OCI-LY7 (cell line): ENCODE results near the gene SPRR2D. TPM values are rescaled to one million over a fixed set of nuclear protein-coding genes. Genes with fewer than 3 reads are reported as not detected.
"Not testable (repeated sequence)": the region's sequence is repeated elsewhere in the genome, so short reads cannot be mapped to it uniquely, and the experiment has no call there.

Experiments used
- BruUV-seq: library from RNA; stranded (reverse); fragments of 400-500 nt; replicated peaks from 2 replicates; lab custom pipeline; 2021; lab: Mats Ljungman, UMichigan
- CTCF ChIA-PET: fragments of 300-600 bp; sonication (Branson Sonifier 250); formaldehyde crosslinking; loops from one replicate; lab custom pipeline; 2022; ENCODE audit warnings: antibody characterized with exemption; ENCODE audit not compliant: unreplicated experiment; lab: Charles Lee
- POLR2A ChIA-PET: fragments of 300-600 bp; sonication (Branson Sonifier 250); formaldehyde crosslinking; loops from one replicate; lab custom pipeline; 2022; ENCODE audit warnings: antibody characterized with exemption; lab: Charles Lee
- DNase-seq: peaks from one replicate; pipeline ENCODE4 v3.0.0-alpha.2; 2015; ENCODE audit warnings: low spot score
- H2AFZ ChIP-seq: fragments of 200-600 bp; sonication (generic), shearing (Covaris generic); 2 replicates; pipeline ENCODE4 v1.6.1; 2014; ENCODE audit warnings: mild to moderate bottlenecking, antibody characterized with exemption, low read length, moderate library complexity
- H3K27ac ChIP-seq: fragments of 200-600 bp; sonication (generic); 2 replicates; pipeline ENCODE4 v1.5.1; 2014; ENCODE audit warnings: mixed run types, low read depth, mild to moderate bottlenecking, moderate library complexity, low read length, inconsistent platforms; ENCODE audit not compliant: poor library complexity, severe bottlenecking
- H3K36me3 ChIP-seq: fragments of 200-600 bp; sonication (generic); 2 replicates; pipeline ENCODE4 v1.6.1; 2014; ENCODE audit warnings: mild to moderate bottlenecking, antibody characterized with exemption, low read length, moderate library complexity, mixed read lengths; ENCODE audit not compliant: insufficient read depth
- H3K4me1 ChIP-seq: fragments of 200-600 bp; sonication (generic); 2 replicates; pipeline ENCODE4 v1.5.1; 2014; ENCODE audit warnings: mild to moderate bottlenecking, low read length; ENCODE audit not compliant: insufficient read depth, poor library complexity, severe bottlenecking
- H3K4me2 ChIP-seq: fragments of 200-600 bp; sonication (generic); 2 replicates; pipeline ENCODE4 v1.6.1; 2014; ENCODE audit warnings: mild to moderate bottlenecking, low read length
- H3K4me3 ChIP-seq: fragments of 200-600 bp; sonication (generic); 2 replicates; pipeline ENCODE4 v1.5.1; 2014; ENCODE audit warnings: mild to moderate bottlenecking, low read depth, low read length; ENCODE audit not compliant: poor library complexity, severe bottlenecking
- H3K79me2 ChIP-seq: fragments of 200-600 bp; sonication (generic); 2 replicates; pipeline ENCODE4 v1.6.1; 2016; ENCODE audit warnings: low read depth, mild to moderate bottlenecking, low read length, moderate library complexity, mixed read lengths; ENCODE audit not compliant: insufficient read depth
- H3K9me2 ChIP-seq: fragments of 200-600 bp; sonication (generic); 2 replicates; pipeline ENCODE4 v1.6.1; 2016; ENCODE audit warnings: mild to moderate bottlenecking, low read length, mixed read lengths; ENCODE audit not compliant: insufficient read depth
- H3K9me3 ChIP-seq: fragments of 200-600 bp; sonication (generic); 2 replicates; pipeline ENCODE4 v1.6.1; 2014; ENCODE audit warnings: mild to moderate bottlenecking, mixed run types, low read length, mixed read lengths
- H4K20me1 ChIP-seq: fragments of 200-600 bp; sonication (generic); 2 replicates; pipeline ENCODE4 v1.6.1; 2014; ENCODE audit warnings: mild to moderate bottlenecking, antibody characterized with exemption, low read length, moderate library complexity, mixed read lengths; ENCODE audit not compliant: insufficient read depth
- CTCF ChIP-seq: fragments of 200-600 bp; sonication (generic); conservative IDR thresholded peaks from 2 replicates; pipeline ENCODE4 v1.5.1; 2014; ENCODE audit warnings: mild to moderate bottlenecking, antibody characterized with exemption, low read length, moderate library complexity, mixed read lengths
- EZH2phosphoT487 ChIP-seq: fragments of 200-600 bp; sonication (generic); IDR thresholded peaks from 2 replicates; pipeline ENCODE4 v1.6.1; 2018; ENCODE audit warnings: low read depth, borderline replicate concordance, mild to moderate bottlenecking, mixed run types, antibody characterized with exemption, low read length, moderate library complexity, mixed read lengths
- intact Hi-C: fragments of 100-400 bp; cut with micrococcal nuclease; formaldehyde crosslinking; loops from one replicate; pipeline ENCODE4 v1.10.0; 2022; ENCODE audit not compliant: unreplicated experiment
- total RNA-seq, 2 experiments: library from RNA; depleted of rRNA in 1 of 2; stranded (reverse); fragments of >200 nt in 1 of 2; shearing (Covaris generic) in 1 of 2; gene quantifications; 2 replicates each; pipeline ENCODE4 v1.2.3, GENCODE V29; 2014 to 2022

The SPRR2D gene
- total RNA-seq, 2 experiments from 2014 or later, result not detected

GRCh38 chr1:153021829-153022228 is 19.1 kb downstream of the SPRR2D start:
- H3K4me1 ChIP-seq, BruUV-seq, CTCF ChIA-PET, intact Hi-C loops, H4K20me1 ChIP-seq, H3K9me3 ChIP-seq, H3K9me2 ChIP-seq, H3K4me2 ChIP-seq, H3K36me3 ChIP-seq, H3K4me3 ChIP-seq, DNase-seq, H3K79me2 ChIP-seq, H2AFZ ChIP-seq, H3K27ac ChIP-seq, POLR2A ChIA-PET: not testable (repeated sequence)

- H3K4me2 ChIP-seq, POLR2A ChIA-PET, H3K4me3 ChIP-seq, H3K36me3 ChIP-seq, H3K27ac ChIP-seq, H3K4me1 ChIP-seq, intact Hi-C loops, H3K9me3 ChIP-seq, H4K20me1 ChIP-seq, H3K79me2 ChIP-seq, CTCF ChIA-PET, H2AFZ ChIP-seq, DNase-seq, BruUV-seq, H3K9me2 ChIP-seq: not testable (repeated sequence)
These were observed 29.6 kb downstream of the SPRR2D start for GRCh38 chr1:153011235-153011758.

- Histone ChIP-seq H2AFZ (no peak within 1 kb of the TSS), H3K79me2 (no peaks in the 10 kb centered on the region), H3K4me2 (no peak within 1 kb of the TSS), H3K4me1 (no peaks in the 10 kb centered on the region), H3K9me3 (no peaks in the 10 kb centered on the region), H3K4me3 (no peak within 1 kb of the TSS), H3K27ac (no peak within 1 kb of the TSS), H3K36me3 (no peaks in the 10 kb centered on the region), H4K20me1 (no peaks in the 10 kb centered on the region), H3K9me2 (no peaks in the 10 kb centered on the region)
- POLR2A ChIA-PET, result no interaction called here
- no TSS peak for BruUV-seq
- no peak for TF ChIP-seq CTCF
- TF ChIP-seq EZH2phosphoT487, result no peak
- DNase-seq, result no peak
- intact Hi-C loops, result no loop called here
- CTCF ChIA-PET, result no interaction called here
These were observed 39.5 kb downstream of the SPRR2D start, which contains the start of gene SPRR3 for GRCh38 chr1:153001382-153001781. TSS of gene SPRR3 (plus strand) at chr1:153001749. CDS start at chr1:153003021, 1,272 bp downstream.

GRCh38 chr1:153000294-153000693 is 40.6 kb downstream of the SPRR2D start:
- H3K79me2 ChIP-seq, result no peaks in the 10 kb centered on the region
- H3K9me2 ChIP-seq, result no peaks in the 10 kb centered on the region
- H3K4me1 ChIP-seq, result no peaks in the 10 kb centered on the region
- H3K4me3 ChIP-seq, result no peak overlapping the region
- no peak overlapping the region for H3K4me2 ChIP-seq
- no peak overlapping the region for H2AFZ ChIP-seq
- TF ChIP-seq CTCF (no peak), EZH2phosphoT487 (no peak)
- intact Hi-C loops, result no loop called here
- CTCF ChIA-PET, result no interaction called here
- BruUV-seq, result no TSS peak
- H3K9me3 ChIP-seq, result no peaks in the 10 kb centered on the region
- DNase-seq, result no peak
- H3K27ac ChIP-seq, result no peak overlapping the region
- POLR2A ChIA-PET, result no interaction called here
- no peaks in the 10 kb centered on the region for H4K20me1 ChIP-seq
- no peaks in the 10 kb centered on the region for H3K36me3 ChIP-seq
